GM12873 (cell line): Measurements from ENCODE around the gene KMT5B.

ENCODE experiments used
- CTCF ChIP-seq: IDR thresholded peaks from 2 replicates; pipeline ENCODE4 v1.5.1; 2012; ENCODE audit warnings: low read depth, mild to moderate bottlenecking, moderate library complexity, low read length, control low read depth; ENCODE audit not compliant: insufficient read depth; ENCODE audit errors: missing control alignments

Gene KMT5B

GRCh38 chr11:68149417-68149816 is 63.7 kb downstream of the KMT5B start:
- no peak for TF ChIP-seq CTCF

GRCh38 chr11:68148879-68149278 is 64.2 kb downstream of the KMT5B start:
- TF ChIP-seq CTCF = no peak

- TF ChIP-seq CTCF = no peak
Measured at GRCh38 chr11:68148071-68148805, 64.9 kb downstream of the KMT5B start.

GRCh38 chr11:68146704-68147474 is 66.2 kb downstream of the KMT5B start:
- no peak for TF ChIP-seq CTCF

- TF ChIP-seq CTCF = no peak
Measured at GRCh38 chr11:68146010-68146540, 67.0 kb downstream of the KMT5B start.

GRCh38 chr11:68145120-68145866 is 67.8 kb downstream of the KMT5B start:
- TF ChIP-seq CTCF = no peak

GRCh38 chr11:68143310-68143689 is 69.8 kb downstream of the KMT5B start:
- TF ChIP-seq CTCF = no peak
